Thoracic aorta (tissue), 2 donors: Measurements from ENCODE around the gene REP15. TPM values are rescaled to one million over a fixed set of nuclear protein-coding genes. Genes with fewer than 3 reads are reported as not detected.
A peak's percentile ranks its signal among the peaks of the same experiment; 100 is the strongest.
"Not testable (repeated sequence)": the region's sequence is repeated elsewhere in the genome, so short reads cannot be mapped to it uniquely, and the experiment has no call there.

Experiments
- ATAC-seq: fragments of 150-250 bp; one replicate; pipeline ENCODE4 v1.8.0; 2017; ENCODE audit warnings: low read depth; ENCODE audit not compliant: insufficient number of reproducible peaks, low FRiP score
- DNase-seq: peaks from one replicate; pipeline ENCODE4 v3.0.0-alpha.2; 2020; ENCODE audit warnings: low spot score
- H3K27ac ChIP-seq, 2 donors: fragments of 200-600 bp; sonication (generic); 1 replicate in 1 of 2; 2 replicates in 1 of 2; pipeline ENCODE4 v1.5.1; 2016; ENCODE audit warnings: mild to moderate bottlenecking in 2 of 2, moderate library complexity in 2 of 2
- H3K27me3 ChIP-seq: fragments of 200-600 bp; sonication (generic); replicated peaks from 2 replicates; pipeline ENCODE4 v1.6.0; 2016; ENCODE audit warnings: mild to moderate bottlenecking; ENCODE audit not compliant: insufficient read depth
- H3K36me3 ChIP-seq: fragments of 200-600 bp; sonication (generic); one replicate; pipeline ENCODE4 v1.5.1; 2016
- H3K4me1 ChIP-seq, 2 donors: fragments of 200-600 bp; sonication (generic); 1 replicate in 1 of 2; 2 replicates in 1 of 2; pipeline versions ENCODE4 v1.5.1 to v1.6.0; 2016; ENCODE audit warnings: low read depth in 2 of 2, mild to moderate bottlenecking in 1 of 2; ENCODE audit not compliant: control insufficient read depth in 1 of 2
- H3K4me3 ChIP-seq: fragments of 200-600 bp; sonication (generic); 2 replicates; pipeline ENCODE4 v1.5.1; 2016; ENCODE audit warnings: mild to moderate bottlenecking
- H3K9me3 ChIP-seq: fragments of 200-600 bp; sonication (generic); 2 replicates; pipeline ENCODE4 v1.5.1; 2016
- total RNA-seq, 2 donors: library from RNA; depleted of rRNA; stranded (reverse); fragments of >200 nt; gene quantifications; one replicate each; pipeline versions ENCODE4 v1.1.0 to v1.2.3, GENCODE V29; 2016
- TF ChIP-seq, protein P1 (sequence below): fragments of 200-600 bp; sonication (generic); IDR thresholded peaks from one replicate; pipeline ENCODE4 v1.5.1; 2019; ENCODE audit warnings: antibody characterized with exemption

REP15 gene, protein sequence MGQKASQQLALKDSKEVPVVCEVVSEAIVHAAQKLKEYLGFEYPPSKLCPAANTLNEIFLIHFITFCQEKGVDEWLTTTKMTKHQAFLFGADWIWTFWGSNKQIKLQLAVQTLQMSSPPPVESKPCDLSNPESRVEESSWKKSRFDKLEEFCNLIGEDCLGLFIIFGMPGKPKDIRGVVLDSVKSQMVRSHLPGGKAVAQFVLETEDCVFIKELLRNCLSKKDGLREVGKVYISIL
- total RNA-seq = 1 to 10 TPM; 5.6 to 8.3 TPM

DNA sequence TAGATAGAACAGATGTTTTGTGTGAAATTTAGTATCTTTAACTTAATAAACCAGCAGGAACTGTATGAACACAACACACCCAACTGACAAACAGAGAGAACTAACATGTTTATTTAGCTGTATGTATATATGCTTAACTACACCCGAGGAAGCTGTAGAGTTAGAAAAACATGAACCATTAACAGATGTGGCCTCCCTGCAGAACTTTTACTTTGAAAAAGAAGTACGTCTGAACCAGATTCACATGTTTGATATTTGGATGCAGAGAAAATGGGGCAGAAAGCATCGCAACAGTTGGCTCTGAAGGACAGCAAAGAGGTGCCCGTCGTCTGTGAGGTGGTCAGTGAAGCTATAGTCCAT is at the start of gene REP15:
TSS of gene REP15 (plus strand) at position 155 of the 360 bp plus-strand sequence. CDS start at position 271, 116 bp downstream.
- TF ChIP-seq, protein P1, sequence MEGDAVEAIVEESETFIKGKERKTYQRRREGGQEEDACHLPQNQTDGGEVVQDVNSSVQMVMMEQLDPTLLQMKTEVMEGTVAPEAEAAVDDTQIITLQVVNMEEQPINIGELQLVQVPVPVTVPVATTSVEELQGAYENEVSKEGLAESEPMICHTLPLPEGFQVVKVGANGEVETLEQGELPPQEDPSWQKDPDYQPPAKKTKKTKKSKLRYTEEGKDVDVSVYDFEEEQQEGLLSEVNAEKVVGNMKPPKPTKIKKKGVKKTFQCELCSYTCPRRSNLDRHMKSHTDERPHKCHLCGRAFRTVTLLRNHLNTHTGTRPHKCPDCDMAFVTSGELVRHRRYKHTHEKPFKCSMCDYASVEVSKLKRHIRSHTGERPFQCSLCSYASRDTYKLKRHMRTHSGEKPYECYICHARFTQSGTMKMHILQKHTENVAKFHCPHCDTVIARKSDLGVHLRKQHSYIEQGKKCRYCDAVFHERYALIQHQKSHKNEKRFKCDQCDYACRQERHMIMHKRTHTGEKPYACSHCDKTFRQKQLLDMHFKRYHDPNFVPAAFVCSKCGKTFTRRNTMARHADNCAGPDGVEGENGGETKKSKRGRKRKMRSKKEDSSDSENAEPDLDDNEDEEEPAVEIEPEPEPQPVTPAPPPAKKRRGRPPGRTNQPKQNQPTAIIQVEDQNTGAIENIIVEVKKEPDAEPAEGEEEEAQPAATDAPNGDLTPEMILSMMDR = no peak
- DNase-seq (no peak), ATAC-seq (no peak)
- no peak within 1 kb of the TSS for H3K4me3 ChIP-seq
- H3K36me3 ChIP-seq = peaks cover 20% of the 10 kb centered on the region
- H3K4me1 ChIP-seq = no peaks in the 10 kb centered on the region
- no peaks in the 10 kb centered on the region for H3K9me3 ChIP-seq
- H3K27ac ChIP-seq = no peak within 1 kb of the TSS
- no peaks in the 10 kb centered on the region for H3K27me3 ChIP-seq

DNA sequence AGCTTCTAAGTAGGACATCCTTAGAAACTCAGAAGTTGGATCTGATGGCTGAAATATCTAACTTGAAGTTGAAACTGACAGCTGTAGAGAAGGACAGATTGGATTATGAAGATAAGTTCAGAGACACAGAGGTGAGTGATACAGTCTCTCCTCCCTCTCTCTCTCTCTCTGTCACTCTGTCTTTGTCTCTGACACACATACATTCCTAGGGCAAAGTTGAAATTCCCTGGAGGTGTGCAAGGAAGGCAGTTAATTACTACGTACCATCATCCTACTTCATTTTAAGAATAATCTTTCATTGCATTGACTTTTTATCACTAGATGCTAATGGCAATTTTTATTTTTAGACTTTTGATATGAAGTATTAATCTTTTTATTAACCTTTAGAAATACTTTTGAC is 46.2 kb upstream of the REP15 start:
- no peaks in the 10 kb centered on the region for H3K9me3 ChIP-seq
- H3K27me3 ChIP-seq = no peaks in the 10 kb centered on the region
- TF ChIP-seq, protein P1 = no peak
- H3K36me3 ChIP-seq = peaks cover 10% of the 10 kb centered on the region
- no peak overlapping the region for H3K27ac ChIP-seq
- no peak for DNase-seq
- H3K4me1 ChIP-seq = peaks cover 3 to 31% of the 10 kb centered on the region in 2 donors
- no peak for ATAC-seq
- no peak overlapping the region for H3K4me3 ChIP-seq

DNA sequence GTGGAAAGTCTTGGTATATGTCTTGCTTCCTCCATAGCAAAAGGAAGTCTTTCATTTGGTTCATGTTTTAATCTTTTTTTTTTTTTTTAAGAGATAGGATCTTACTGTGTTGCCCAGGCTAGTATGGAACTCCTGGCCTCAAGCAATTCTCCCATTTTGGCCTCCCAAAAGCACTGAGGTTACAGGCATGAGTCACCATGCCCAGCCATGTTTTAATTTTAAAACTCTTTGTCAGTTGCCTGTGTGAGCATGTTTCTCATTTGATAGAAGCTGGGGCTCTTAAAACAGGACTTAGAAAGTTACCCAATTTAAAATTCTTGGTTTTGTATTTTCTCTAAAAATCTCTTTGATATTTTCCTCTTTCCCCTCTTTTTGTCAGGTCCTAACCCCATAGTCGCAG is 45.0 kb upstream of the REP15 start:
- DNase-seq (no peak), ATAC-seq (no peak)
- TF ChIP-seq, protein P1 = no peak
- no peaks in the 10 kb centered on the region for H3K9me3 ChIP-seq
- H3K4me1 ChIP-seq = peaks cover under 1 to 27% of the 10 kb centered on the region in 2 donors
- H3K36me3 ChIP-seq = peaks cover 10% of the 10 kb centered on the region
- H3K27me3 ChIP-seq = no peaks in the 10 kb centered on the region
- no peak overlapping the region for H3K4me3 ChIP-seq
- peak overlapping the region; percentile 49 to 51 for H3K27ac ChIP-seq

DNA sequence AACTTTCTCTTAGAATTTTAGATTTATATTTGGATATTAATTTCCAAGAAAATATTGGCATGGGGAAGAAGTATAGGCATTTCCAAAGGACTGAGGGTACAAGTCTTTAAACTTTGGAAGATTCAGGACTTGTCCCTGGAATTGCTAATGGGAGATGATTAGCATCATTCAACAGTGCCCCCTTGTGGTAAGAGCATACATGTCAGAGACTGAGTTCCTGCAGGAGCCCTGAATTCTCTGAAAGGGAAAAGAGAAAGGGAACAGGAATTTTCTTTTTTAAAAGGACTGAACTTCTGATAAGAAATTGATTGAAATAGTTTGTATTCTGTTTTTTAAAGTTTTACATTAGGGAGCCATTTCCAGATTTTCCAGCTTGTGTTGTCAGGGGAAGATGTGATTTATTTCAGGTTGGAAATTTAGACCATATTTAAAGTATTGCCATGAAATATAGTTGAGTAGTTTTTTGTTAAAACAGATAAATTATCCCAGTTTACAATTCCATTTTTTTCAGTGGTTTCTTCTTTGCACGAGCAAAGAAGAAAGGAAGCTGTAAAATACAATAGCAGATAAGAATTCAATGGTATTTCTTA is 44.0 kb upstream of the REP15 start:
- Histone ChIP-seq H3K36me3 (peaks cover 10% of the 10 kb centered on the region), H3K9me3 (no peaks in the 10 kb centered on the region), H3K4me3 (no peak overlapping the region), H3K4me1 (peaks cover 10 to 36% of the 10 kb centered on the region in 2 donors), H3K27me3 (no peaks in the 10 kb centered on the region), H3K27ac (peak overlapping the region; percentile 17 to 49)
- TF ChIP-seq, protein P1 = peak; percentile 87
- ATAC-seq (no peak), DNase-seq (peak; percentile 45)

DNA sequence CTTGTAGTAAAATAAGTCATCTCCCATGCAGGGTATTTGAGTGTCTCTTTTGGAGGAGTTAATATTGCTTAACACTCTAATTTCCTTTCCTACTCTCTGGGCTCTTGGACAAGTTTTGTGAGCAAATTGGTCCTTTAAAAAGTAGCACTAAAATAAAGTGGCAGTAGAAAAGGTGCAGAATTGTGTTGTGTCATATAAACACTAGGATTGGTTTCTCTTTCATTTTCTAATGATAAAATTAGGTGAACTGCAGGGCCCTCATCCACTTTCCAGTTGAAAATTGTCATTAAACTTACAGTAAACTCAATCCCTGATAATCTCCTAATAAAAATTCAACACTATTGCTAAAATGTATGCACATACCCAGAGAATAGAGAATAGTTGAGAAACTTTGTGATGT is 42.6 kb upstream of the REP15 start:
- DNase-seq = no peak
- ATAC-seq = no peak
- no peaks in the 10 kb centered on the region for H3K9me3 ChIP-seq
- peaks cover 7% of the 10 kb centered on the region for H3K36me3 ChIP-seq
- H3K4me3 ChIP-seq = peak overlapping the region; percentile 20
- H3K4me1 ChIP-seq = peaks cover 10 to 45% of the 10 kb centered on the region in 2 donors
- TF ChIP-seq, protein P1 = no peak
- peak overlapping the region in 1 of 2 donors; percentile 30 for H3K27ac ChIP-seq
- no peaks in the 10 kb centered on the region for H3K27me3 ChIP-seq

DNA sequence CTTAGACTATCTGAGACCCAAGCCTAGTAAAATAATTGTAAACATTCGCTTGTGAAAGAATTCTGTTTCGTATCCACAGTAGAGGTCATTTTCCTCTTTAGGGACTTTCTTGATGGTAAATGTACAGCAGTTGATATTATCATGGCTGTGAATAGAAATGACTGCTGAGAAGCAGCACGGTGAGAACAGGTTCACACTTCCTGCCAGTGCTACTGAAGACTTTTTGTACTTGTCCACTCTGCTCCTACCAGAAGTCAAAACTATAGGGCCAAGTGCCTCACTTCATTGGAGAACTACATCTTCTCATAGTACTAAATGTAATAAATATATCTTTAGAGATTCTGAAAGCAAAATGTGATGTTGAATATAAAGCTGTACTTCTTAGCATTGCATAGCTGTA is 40.8 kb upstream of the REP15 start:
- H3K9me3 ChIP-seq, DNase-seq, H3K36me3 ChIP-seq, ATAC-seq, H3K4me3 ChIP-seq, H3K27me3 ChIP-seq: not testable (repeated sequence)
- peaks cover 10 to 45% of the 10 kb centered on the region in 2 donors for H3K4me1 ChIP-seq
- peak overlapping the region in 1 of 2 donors; percentile 81 for H3K27ac ChIP-seq
